ENCODE results near the gene CCSER1.

- TF ChIP-seq CTCF (IDR thresholded peaks at IDR 0.05) (no peak), POLR2A (IDR thresholded peaks at IDR 0.05) (no peak), POLR2AphosphoS5 (IDR thresholded peaks at IDR 0.05) (no peak)
Measured at GRCh38 chr4:90165883-90166282, 38.7 kb downstream of the CCSER1 start.
